ENCODE data around the gene TMEM178B. TPM values are rescaled to one million over a fixed set of nuclear protein-coding genes. Genes with fewer than 3 reads are reported as not detected.

Gene TMEM178B
- total and polyA plus RNA-seq, 10 of the 15 experiments (the other 5 are each of a cell fraction or from before 2014, with no cell fraction given): 0.01 to 1.1 (median 0.04) TPM; not detected in 2

GRCh38 chr7:141402277-141402996 lies 328.6 kb downstream of the TMEM178B start:
- ATAC-seq (no peak), FAIRE-seq (no peak), DNase-seq (ENCODE audit: low read depth, low spot score) (no peak)
- TF ChIP-seq CTCF (IDR thresholded peaks at IDR 0.05 in 2 of 3, conservative IDR thresholded peaks at IDR 0.05 in 1 of 3; ENCODE audit: control insufficient read depth in 2 of 3, extremely low read depth in 1 of 3, insufficient read depth in 1 of 3, low read depth in 3 of 3, low read length in 3 of 3): no peak
- no peak for TF ChIP-seq ZNF622 (IDR thresholded peaks at IDR 0.05)
- no peak for TF ChIP-seq TARDBP (IDR thresholded peaks at IDR 0.05; ENCODE audit: borderline replicate concordance)
- no peak for TF ChIP-seq RCOR1 (conservative IDR thresholded peaks at IDR 0.05; ENCODE audit: low read depth, low read length)
- TF ChIP-seq POLR2A (IDR thresholded peaks at IDR 0.05; ENCODE audit: low read depth, low read length): no peak
- no peak for TF ChIP-seq TCF3 (IDR thresholded peaks at IDR 0.05; ENCODE audit: borderline replicate concordance, insufficient read depth, low read depth, low read length)
- TF ChIP-seq WRNIP1 (IDR thresholded peaks at IDR 0.05; ENCODE audit: borderline replicate concordance, low read depth, low read length): no peak
- no peak for TF ChIP-seq POU2F2 (IDR thresholded peaks at IDR 0.05; ENCODE audit: borderline replicate concordance, low read depth, low read length)
- TF ChIP-seq RAD51 (IDR thresholded peaks at IDR 0.05): no peak
- TF ChIP-seq IRF5 (IDR thresholded peaks at IDR 0.05; ENCODE audit: borderline replicate concordance): no peak
- no peak for TF ChIP-seq FOXM1 (IDR thresholded peaks at IDR 0.05; ENCODE audit: low read depth, low read length)
- TF ChIP-seq BMI1 (IDR thresholded peaks at IDR 0.05; ENCODE audit: borderline replicate concordance): no peak
- TF ChIP-seq CHD1 (IDR thresholded peaks at IDR 0.05; ENCODE audit: low read depth, low read length): no peak
- TF ChIP-seq YBX1 (IDR thresholded peaks at IDR 0.05): no peak
- TF ChIP-seq RELB (IDR thresholded peaks at IDR 0.05; ENCODE audit: low read depth): no peak
- SMC1A ChIA-PET (ENCODE audit: uncharacterized antibody, unreplicated experiment): no interaction called here
- H3K4me2 ChIP-seq (ENCODE audit: control insufficient read depth, insufficient read depth): no peak overlapping the region
- BruUV-seq (replicated peaks): no TSS peak
- RAD21 ChIA-PET (ENCODE audit: unreplicated experiment): no interaction called here
- H3K4me1 ChIP-seq (ENCODE audit: control insufficient read depth, insufficient read depth, low read length): no peaks in the 10 kb centered on the region
- no peaks in the 10 kb centered on the region for H4K20me1 ChIP-seq (ENCODE audit: control insufficient read depth, insufficient read depth)
- no peak overlapping the region for H3K9ac ChIP-seq (ENCODE audit: control insufficient read depth, insufficient read depth, low read length)
- no peaks in the 10 kb centered on the region; a peak in 1 of 4 replicates for H3K27me3 ChIP-seq (replicated peaks in 1 of 2; ENCODE audit: control insufficient read depth in 2 of 2, insufficient read depth in 2 of 2, low read length in 1 of 2)
- in situ Hi-C loops (cut with MboI): no loop called here
- H3K27ac ChIP-seq (ENCODE audit: control insufficient read depth, insufficient read depth): no peak overlapping the region
- H2AFZ ChIP-seq (ENCODE audit: control insufficient read depth, low read depth, low read length): no peak overlapping the region
- 33% methylated on average over 9 of the region's 9 CpGs for WGBS (ENCODE audit: insufficient coverage, insufficient replicate concordance, low lambda C conversion rate, missing lambda C conversion rate)
- H3K9me3 ChIP-seq (replicated peaks; ENCODE audit: control insufficient read depth, insufficient read depth, low read length): no peaks in the 10 kb centered on the region
- POLR2A ChIA-PET: no interaction called here
- H3K4me3 ChIP-seq: no peak overlapping the region
- H3K36me3 ChIP-seq (ENCODE audit: control insufficient read depth in 2 of 2, insufficient read depth in 2 of 2, low read length in 1 of 2): no peaks in the 10 kb centered on the region
- H3K79me2 ChIP-seq (ENCODE audit: control insufficient read depth, insufficient read depth, low read length): no peaks in the 10 kb centered on the region
- CTCF ChIA-PET: no interaction called here
- intact Hi-C loops (cut with micrococcal nuclease; ENCODE audit: unreplicated experiment): no loop called here

Measured in GM12878 (cell line).